ENCODE measurements around the gene NR4A1. TPM values are rescaled to one million over a fixed set of nuclear protein-coding genes. Genes with fewer than 3 reads are reported as not detected.

The NR4A1 gene
- total RNA-seq, 1 donor from 2014 or later = 2.3 TPM

DNA sequence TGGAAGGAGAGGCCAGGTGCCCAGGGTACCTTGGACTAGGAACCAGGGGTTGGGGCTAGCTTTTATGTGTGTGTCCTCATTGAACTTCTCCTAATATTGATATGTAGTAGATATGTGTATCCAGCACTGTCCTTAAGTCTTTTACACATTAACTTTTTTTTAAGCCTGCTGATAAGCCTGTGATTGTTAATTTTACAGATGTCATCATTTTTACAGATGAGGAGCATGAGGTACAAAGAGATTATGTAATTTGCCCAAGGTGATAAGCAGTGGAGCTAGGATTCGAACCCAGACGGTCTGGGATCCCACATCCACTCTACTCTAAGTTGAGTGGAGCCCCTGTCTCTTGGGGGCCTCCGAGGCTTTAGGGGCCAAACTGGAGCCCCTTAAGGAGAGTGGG is 10.2 kb upstream of the NR4A1 start:
- Histone ChIP-seq H4K20me1 (ENCODE audit: insufficient read depth, low read length) (peaks cover 27% of the 10 kb centered on the region), H3K4me3 (ENCODE audit: insufficient read depth, low read depth, low read length) (no peak overlapping the region), H3K27me3 (ENCODE audit: insufficient read depth, low read length) (no peaks in the 10 kb centered on the region), H3K36me3 (ENCODE audit: insufficient read depth, low read length) (no peaks in the 10 kb centered on the region), H3K9me3 (ENCODE audit: insufficient read depth, low read depth, low read length) (no peaks in the 10 kb centered on the region), H3K4me1 (ENCODE audit: insufficient read depth, low read length) (peaks cover 11% of the 10 kb centered on the region), H3K9ac (ENCODE audit: low read length) (no peak overlapping the region), H2AFZ (ENCODE audit: low read depth, low read length) (no peak overlapping the region), H3K27ac (ENCODE audit: low read depth, low read length) (no peak overlapping the region), H3K4me2 (ENCODE audit: low read length) (no peak overlapping the region), H3K79me2 (ENCODE audit: insufficient read depth, low read length) (no peaks in the 10 kb centered on the region)
- TF ChIP-seq, protein P1, sequence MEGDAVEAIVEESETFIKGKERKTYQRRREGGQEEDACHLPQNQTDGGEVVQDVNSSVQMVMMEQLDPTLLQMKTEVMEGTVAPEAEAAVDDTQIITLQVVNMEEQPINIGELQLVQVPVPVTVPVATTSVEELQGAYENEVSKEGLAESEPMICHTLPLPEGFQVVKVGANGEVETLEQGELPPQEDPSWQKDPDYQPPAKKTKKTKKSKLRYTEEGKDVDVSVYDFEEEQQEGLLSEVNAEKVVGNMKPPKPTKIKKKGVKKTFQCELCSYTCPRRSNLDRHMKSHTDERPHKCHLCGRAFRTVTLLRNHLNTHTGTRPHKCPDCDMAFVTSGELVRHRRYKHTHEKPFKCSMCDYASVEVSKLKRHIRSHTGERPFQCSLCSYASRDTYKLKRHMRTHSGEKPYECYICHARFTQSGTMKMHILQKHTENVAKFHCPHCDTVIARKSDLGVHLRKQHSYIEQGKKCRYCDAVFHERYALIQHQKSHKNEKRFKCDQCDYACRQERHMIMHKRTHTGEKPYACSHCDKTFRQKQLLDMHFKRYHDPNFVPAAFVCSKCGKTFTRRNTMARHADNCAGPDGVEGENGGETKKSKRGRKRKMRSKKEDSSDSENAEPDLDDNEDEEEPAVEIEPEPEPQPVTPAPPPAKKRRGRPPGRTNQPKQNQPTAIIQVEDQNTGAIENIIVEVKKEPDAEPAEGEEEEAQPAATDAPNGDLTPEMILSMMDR (IDR thresholded peaks at IDR 0.05; ENCODE audit: insufficient read depth, low read depth, low read length) = no peak
- no peak for TF ChIP-seq EZH2 (IDR thresholded peaks at IDR 0.05; ENCODE audit: insufficient read depth, low read length)
- Mint-ChIP-seq H3K27ac (ENCODE audit: unreplicated experiment) (no peak overlapping the region), H3K4me3 (ENCODE audit: unreplicated experiment) (no peak overlapping the region), H3K27me3 (ENCODE audit: low read depth, unreplicated experiment) (peaks cover 20% of the 10 kb centered on the region), H3K4me1 (ENCODE audit: low read depth, unreplicated experiment) (no peaks in the 10 kb centered on the region), H3K9me3 (ENCODE audit: unreplicated experiment) (no peaks in the 10 kb centered on the region), H3K36me3 (ENCODE audit: low read depth, unreplicated experiment) (peaks cover 2% of the 10 kb centered on the region)
- FAIRE-seq = no peak
- DNase-seq (ENCODE audit: low read depth) = no peak

DNA sequence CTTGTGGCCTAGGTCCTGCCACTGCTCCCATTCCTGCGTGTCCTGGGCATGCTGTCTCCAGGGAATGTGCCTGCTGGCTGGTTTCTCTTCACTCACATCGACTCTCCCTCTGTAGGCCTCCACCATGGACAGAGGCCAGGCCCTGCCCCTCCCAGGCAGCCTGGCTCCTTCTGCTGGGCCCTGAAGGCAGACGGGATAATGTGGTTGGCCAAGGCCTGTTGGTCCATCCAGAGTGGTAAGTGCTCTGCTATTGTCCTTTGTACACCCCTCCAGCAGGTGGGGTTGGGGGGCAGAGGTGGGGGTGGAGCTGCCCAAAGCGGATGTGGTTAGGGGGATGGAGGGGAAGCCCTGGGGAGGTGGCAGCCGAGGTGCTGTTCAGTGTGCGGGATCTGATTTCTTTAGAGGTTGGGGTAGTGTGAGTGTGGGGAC is 9.5 kb upstream of the NR4A1 start:
- FAIRE-seq = no peak

More for the DNA sequence above, 9.5 kb upstream of the NR4A1 start:
- Histone ChIP-seq H3K9ac (ENCODE audit: low read length) (no peak overlapping the region), H3K9me3 (ENCODE audit: insufficient read depth, low read depth, low read length) (no peaks in the 10 kb centered on the region), H3K4me3 (ENCODE audit: insufficient read depth, low read depth, low read length) (no peak overlapping the region), H3K27ac (ENCODE audit: low read depth, low read length) (no peak overlapping the region), H4K20me1 (ENCODE audit: insufficient read depth, low read length) (peaks cover 27% of the 10 kb centered on the region), H3K4me1 (ENCODE audit: insufficient read depth, low read length) (peaks cover 6% of the 10 kb centered on the region), H3K79me2 (ENCODE audit: insufficient read depth, low read length) (no peaks in the 10 kb centered on the region), H3K27me3 (ENCODE audit: insufficient read depth, low read length) (no peaks in the 10 kb centered on the region), H2AFZ (ENCODE audit: low read depth, low read length) (no peak overlapping the region), H3K36me3 (ENCODE audit: insufficient read depth, low read length) (no peaks in the 10 kb centered on the region), H3K4me2 (ENCODE audit: low read length) (no peak overlapping the region)
- DNase-seq (ENCODE audit: low read depth) = peak; percentile 27
- Mint-ChIP-seq H3K4me3 (ENCODE audit: unreplicated experiment) (no peak overlapping the region), H3K27me3 (ENCODE audit: low read depth, unreplicated experiment) (peaks cover 17% of the 10 kb centered on the region), H3K4me1 (ENCODE audit: low read depth, unreplicated experiment) (no peaks in the 10 kb centered on the region), H3K27ac (ENCODE audit: unreplicated experiment) (no peak overlapping the region), H3K36me3 (ENCODE audit: low read depth, unreplicated experiment) (peaks cover 2% of the 10 kb centered on the region), H3K9me3 (ENCODE audit: unreplicated experiment) (no peaks in the 10 kb centered on the region)
- no peak for TF ChIP-seq EZH2 (IDR thresholded peaks at IDR 0.05; ENCODE audit: insufficient read depth, low read length)
- TF ChIP-seq, protein P1 (IDR thresholded peaks at IDR 0.05; ENCODE audit: insufficient read depth, low read depth, low read length) = no peak

Data from astrocyte (in vitro differentiated cells and primary cell).